ENCODE results near the gene GET3.

GRCh38 chr19:12696366-12697335 lies 40.6 kb upstream of the GET3 start, which contains the start of gene FBXW9:
- TF ChIP-seq POLR2A (IDR thresholded peaks at IDR 0.05; ENCODE audit: low read depth, low read length) (peak; percentile 91), POLR2AphosphoS5 (IDR thresholded peaks at IDR 0.05; ENCODE audit: low read depth, low read length) (peak; percentile 96), SPI1 (IDR thresholded peaks at IDR 0.05; ENCODE audit: low read depth, low read length) (peak; percentile 36; the same call in 1 of the 2 replicates), PAX5 (IDR thresholded peaks at IDR 0.05; ENCODE audit: insufficient read depth, low read length, severe bottlenecking) (no peak)
